Measurements from ENCODE around the gene KIAA1755. TPM values are rescaled to one million over a fixed set of nuclear protein-coding genes. Genes with fewer than 3 reads are reported as not detected.

The KIAA1755 gene
- total RNA-seq, 3 donors from 2014 or later: 2.1 to 5.1 (median 4.3) TPM

- H3K27me3 ChIP-seq: no peaks in the 10 kb centered on the region
- H3K9me3 ChIP-seq: no peaks in the 10 kb centered on the region
- no peak overlapping the region for H3K27ac ChIP-seq
- no peak for DNase-seq (ENCODE audit: low spot score in 2 of 2)
- no peak overlapping the region for H3K4me3 ChIP-seq
- intact Hi-C loops (cut with DNase I; ENCODE audit: low total_unique reads): no loop called here
- H3K4me1 ChIP-seq: no peaks in the 10 kb centered on the region
- no peaks in the 10 kb centered on the region for H3K36me3 ChIP-seq
- no peak for TF ChIP-seq POLR2AphosphoS5 (IDR thresholded peaks at IDR 0.05)
- TF ChIP-seq POLR2A (IDR thresholded peaks at IDR 0.05): no peak
- no peak for TF ChIP-seq CTCF (IDR thresholded peaks at IDR 0.05)
Measured at GRCh38 chr20:38209054-38209675, 51.4 kb downstream of the KIAA1755 start.

DNA sequence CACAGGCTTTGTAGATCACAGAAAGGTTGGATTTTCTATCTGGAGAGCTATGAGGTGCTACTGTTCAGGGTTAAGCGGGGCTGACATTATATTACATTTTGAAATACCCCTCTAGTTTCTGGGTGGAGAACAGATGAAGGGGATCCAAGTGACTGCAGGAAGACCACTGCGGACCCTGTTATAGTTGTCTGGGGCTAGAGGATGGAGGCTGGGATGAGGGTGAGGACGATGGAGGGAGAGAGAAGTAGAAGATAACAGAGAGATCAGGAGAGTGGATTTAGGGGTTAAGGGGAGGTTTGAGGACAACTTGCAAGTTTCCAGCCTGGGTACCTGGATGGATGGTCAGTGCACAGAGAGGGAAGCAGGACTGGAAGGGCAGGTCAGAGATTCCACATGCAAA, 52.0 kb downstream of the KIAA1755 start:
- intact Hi-C loops (cut with DNase I; ENCODE audit: low total_unique reads): no loop called here
- TF ChIP-seq CTCF (IDR thresholded peaks at IDR 0.05) (no peak), POLR2A (IDR thresholded peaks at IDR 0.05) (no peak), POLR2AphosphoS5 (IDR thresholded peaks at IDR 0.05) (no peak)
- Histone ChIP-seq H3K27me3 (no peaks in the 10 kb centered on the region), H3K27ac (no peak overlapping the region), H3K9me3 (no peaks in the 10 kb centered on the region), H3K4me3 (no peak overlapping the region), H3K4me1 (no peaks in the 10 kb centered on the region), H3K36me3 (no peaks in the 10 kb centered on the region)
- DNase-seq (ENCODE audit: low spot score in 2 of 2): no peak

- no peak for TF ChIP-seq CTCF (IDR thresholded peaks at IDR 0.05)
- no peak for TF ChIP-seq POLR2A (IDR thresholded peaks at IDR 0.05)
- no peak for TF ChIP-seq POLR2AphosphoS5 (IDR thresholded peaks at IDR 0.05)
- intact Hi-C loops (cut with DNase I; ENCODE audit: low total_unique reads): no loop called here
- Histone ChIP-seq H3K27ac (no peak overlapping the region), H3K27me3 (no peaks in the 10 kb centered on the region), H3K36me3 (no peaks in the 10 kb centered on the region), H3K4me1 (no peaks in the 10 kb centered on the region), H3K4me3 (no peak overlapping the region), H3K9me3 (no peaks in the 10 kb centered on the region)
- DNase-seq (ENCODE audit: low spot score in 2 of 2): no peak
Measured at GRCh38 chr20:38208088-38208487, 52.4 kb downstream of the KIAA1755 start.

DNA sequence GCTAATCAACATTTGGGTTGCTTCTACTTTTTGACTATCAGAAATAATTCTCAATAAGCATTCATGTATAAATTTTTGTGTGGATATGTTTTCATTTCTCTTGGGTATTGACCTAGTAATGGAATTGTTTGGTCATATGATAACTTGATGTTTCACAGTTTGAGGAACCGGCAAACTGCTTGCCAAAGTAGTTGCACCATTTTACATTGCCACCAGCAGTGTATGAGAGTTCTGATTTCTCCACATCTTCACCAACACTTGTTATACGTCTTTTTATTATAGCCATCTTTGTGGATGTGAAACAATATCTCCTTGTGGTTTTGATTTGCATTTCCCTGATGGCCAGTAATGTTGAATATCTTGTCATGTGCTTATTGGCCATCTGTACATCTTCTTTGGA, 52.9 kb downstream of the KIAA1755 start:
- Histone ChIP-seq H3K4me3 (no peak overlapping the region), H3K27ac (no peak overlapping the region), H3K4me1 (no peaks in the 10 kb centered on the region), H3K27me3 (no peaks in the 10 kb centered on the region), H3K9me3 (no peaks in the 10 kb centered on the region), H3K36me3 (no peaks in the 10 kb centered on the region)
- no peak for TF ChIP-seq POLR2A (IDR thresholded peaks at IDR 0.05)
- no peak for TF ChIP-seq CTCF (IDR thresholded peaks at IDR 0.05)
- TF ChIP-seq POLR2AphosphoS5 (IDR thresholded peaks at IDR 0.05): no peak
- no peak for DNase-seq (ENCODE audit: low spot score in 2 of 2)
- intact Hi-C loops (cut with DNase I; ENCODE audit: low total_unique reads): no loop called here

GRCh38 chr20:38205001-38205400, 55.5 kb downstream of the KIAA1755 start:
- Histone ChIP-seq H3K4me3 (no peak overlapping the region), H3K27ac (no peak overlapping the region), H3K36me3 (no peaks in the 10 kb centered on the region), H3K27me3 (peaks cover 0 to 6% of the 10 kb centered on the region in 2 donors), H3K9me3 (no peaks in the 10 kb centered on the region), H3K4me1 (no peaks in the 10 kb centered on the region)
- no peak for DNase-seq (ENCODE audit: low spot score in 2 of 2)
- no peak for TF ChIP-seq POLR2A (IDR thresholded peaks at IDR 0.05)
- no peak for TF ChIP-seq CTCF (IDR thresholded peaks at IDR 0.05)
- TF ChIP-seq POLR2AphosphoS5 (IDR thresholded peaks at IDR 0.05): no peak
- intact Hi-C loops (cut with DNase I; ENCODE audit: low total_unique reads): no loop called here

Measured in breast epithelium (tissue), 4 donors.